H9 (cell line): ENCODE results near the gene VAV3. TPM values are rescaled to one million over a fixed set of nuclear protein-coding genes. Genes with fewer than 3 reads are reported as not detected.

ENCODE experiments used
- DNase-seq: peaks from one replicate; pipeline ENCODE4 v3.0.0-alpha.2; 2017
- H2AFZ ChIP-seq: one replicate; pipeline ENCODE4 v1.6.1; 2013; ENCODE audit warnings: mild to moderate bottlenecking, low read length, control low read depth, moderate library complexity
- H2AK5ac ChIP-seq: 2 replicates; pipeline ENCODE4 v1.6.1; 2013; ENCODE audit warnings: low read length, control low read depth, mixed read lengths; ENCODE audit not compliant: insufficient read length
- H2BK120ac ChIP-seq: one replicate; pipeline ENCODE4 v1.6.1; 2013; ENCODE audit warnings: low read depth, mild to moderate bottlenecking, low read length, control low read depth, inconsistent platforms; ENCODE audit not compliant: poor library complexity, severe bottlenecking
- H2BK12ac ChIP-seq: 2 replicates; pipeline ENCODE4 v1.6.1; 2013; ENCODE audit warnings: low read length, control low read depth, mixed read lengths, low read depth; ENCODE audit not compliant: insufficient read length
- H2BK15ac ChIP-seq: 2 replicates; pipeline ENCODE4 v1.6.1; 2013; ENCODE audit warnings: low read depth, low read length, control low read depth
- H2BK20ac ChIP-seq: one replicate; pipeline ENCODE4 v1.6.1; 2013; ENCODE audit warnings: low read depth, mild to moderate bottlenecking, low read length, control low read depth, inconsistent platforms; ENCODE audit not compliant: poor library complexity, severe bottlenecking
- H2BK5ac ChIP-seq: 2 replicates; pipeline ENCODE4 v1.6.1; 2013; ENCODE audit warnings: low read length, control low read depth, mixed read lengths; ENCODE audit not compliant: insufficient read length
- H3K14ac ChIP-seq: 2 replicates; pipeline ENCODE4 v1.6.1; 2013; ENCODE audit warnings: low read length, control low read depth; ENCODE audit not compliant: insufficient read depth
- H3K18ac ChIP-seq: 2 replicates; pipeline ENCODE4 v1.6.1; 2013; ENCODE audit warnings: low read depth, mild to moderate bottlenecking, mixed read lengths, low read length, control low read depth; ENCODE audit not compliant: insufficient read length
- H3K23ac ChIP-seq: 2 replicates; pipeline ENCODE4 v1.6.1; 2013; ENCODE audit warnings: low read length, control low read depth, mixed read lengths, low read depth; ENCODE audit not compliant: insufficient read length
- H3K23me2 ChIP-seq: 2 replicates; pipeline ENCODE4 v1.6.1; 2013; ENCODE audit warnings: low read depth, mild to moderate bottlenecking, mixed read lengths, low read length, control low read depth; ENCODE audit not compliant: insufficient read length, poor library complexity, severe bottlenecking
- H3K27ac ChIP-seq: 2 replicates; pipeline ENCODE4 v1.5.1; 2013; ENCODE audit warnings: low read length, control low read depth, mixed read lengths, low read depth; ENCODE audit not compliant: insufficient read length
- H3K27me3 ChIP-seq: 2 replicates; pipeline ENCODE4 v1.6.1; 2013; ENCODE audit warnings: low read length, control low read depth, inconsistent platforms; ENCODE audit not compliant: insufficient read depth
- H3K4ac ChIP-seq: 2 replicates; pipeline ENCODE4 v1.6.1; 2013; ENCODE audit warnings: low read depth, mild to moderate bottlenecking, control low read depth, inconsistent platforms, low read length, moderate library complexity
- H3K4me1 ChIP-seq: 2 replicates; pipeline ENCODE4 v1.6.1; 2013; ENCODE audit warnings: low read length, control low read depth, inconsistent platforms; ENCODE audit not compliant: insufficient read depth
- H3K4me2 ChIP-seq: 2 replicates; pipeline ENCODE4 v1.6.1; 2013; ENCODE audit warnings: low read length, control low read depth, mixed read lengths; ENCODE audit not compliant: insufficient read length, insufficient read depth
- H3K56ac ChIP-seq: 2 replicates; pipeline ENCODE4 v1.6.1; 2013; ENCODE audit warnings: low read depth, mild to moderate bottlenecking, mixed read lengths, low read length, control low read depth; ENCODE audit not compliant: insufficient read length
- H3K79me1 ChIP-seq: 2 replicates; pipeline ENCODE4 v1.6.1; 2013; ENCODE audit warnings: low read depth, mild to moderate bottlenecking, moderate library complexity, low read length, control low read depth, inconsistent platforms; ENCODE audit not compliant: insufficient read depth, poor library complexity, severe bottlenecking
- H3K79me2 ChIP-seq: 2 replicates; pipeline ENCODE4 v1.6.1; 2013; ENCODE audit warnings: low read length, control low read depth, inconsistent platforms; ENCODE audit not compliant: insufficient read depth
- H3K9ac ChIP-seq: 2 replicates; pipeline ENCODE4 v1.6.1; 2013; ENCODE audit warnings: low read length, control low read depth, mixed read lengths; ENCODE audit not compliant: insufficient read length; ENCODE audit errors: extremely low read depth
- H3K9me3 ChIP-seq: one replicate; pipeline ENCODE4 v1.6.1; 2013; ENCODE audit warnings: low read depth, low read length, inconsistent platforms; ENCODE audit not compliant: control insufficient read depth
- H3T11ph ChIP-seq: one replicate; pipeline ENCODE4 v1.6.1; 2013; ENCODE audit warnings: mild to moderate bottlenecking, low read length, control low read depth, inconsistent platforms
- H4K20me1 ChIP-seq: one replicate; pipeline ENCODE4 v1.6.1; 2013; ENCODE audit not compliant: control insufficient read depth, insufficient read length, insufficient read depth
- H4K5ac ChIP-seq: 2 replicates; pipeline ENCODE4 v1.6.1; 2013; ENCODE audit warnings: low read depth, mild to moderate bottlenecking, mixed read lengths, low read length, control low read depth; ENCODE audit not compliant: insufficient read length
- H4K8ac ChIP-seq: replicated peaks from 2 replicates; pipeline ENCODE4 v1.6.1; 2013; ENCODE audit warnings: low read length, control low read depth, mixed read lengths, low read depth; ENCODE audit not compliant: insufficient read length
- H4K91ac ChIP-seq: 2 replicates; pipeline ENCODE4 v1.6.1; 2013; ENCODE audit warnings: low read depth, mild to moderate bottlenecking, moderate library complexity, mixed read lengths, low read length, control low read depth; ENCODE audit not compliant: insufficient read length
- H3K27ac Mint-ChIP-seq, 3 experiments: 2 replicates in 2 of 3; 3 replicates in 1 of 3; pipeline ENCODE4 v1.8.0; 2020 to 2021; ENCODE audit warnings: mixed read lengths in 3 of 3, mild to moderate bottlenecking in 1 of 3, moderate library complexity in 1 of 3
- H3K27me3 Mint-ChIP-seq: 2 replicates; pipeline ENCODE4 v1.8.0; 2021; ENCODE audit warnings: low read depth, mild to moderate bottlenecking, moderate library complexity, mixed read lengths
- H3K36me3 Mint-ChIP-seq, 3 experiments: 2 replicates in 2 of 3; 3 replicates in 1 of 3; pipeline ENCODE4 v1.8.0; 2020 to 2021; ENCODE audit warnings: low read depth in 3 of 3, mixed read lengths in 3 of 3; ENCODE audit not compliant: insufficient read depth in 1 of 3
- H3K4me1 Mint-ChIP-seq, 2 experiments: 2 replicates each; pipeline ENCODE4 v1.8.0; 2020; ENCODE audit warnings: mixed read lengths in 2 of 2
- H3K4me3 Mint-ChIP-seq, 2 experiments: 2 replicates in 1 of 2; 3 replicates in 1 of 2; pipeline ENCODE4 v1.8.0; 2020 to 2021; ENCODE audit warnings: mild to moderate bottlenecking in 2 of 2, mixed read lengths in 2 of 2, moderate library complexity in 1 of 2
- H3K9me3 Mint-ChIP-seq, 2 experiments: 2 replicates in 1 of 2; 3 replicates in 1 of 2; pipeline ENCODE4 v1.8.0; 2020; ENCODE audit warnings: mild to moderate bottlenecking in 2 of 2, mixed read lengths in 2 of 2, moderate library complexity in 1 of 2
- WGBS: extraction: QIAGEN DNeasy Blood & Tissue Kit; methylation state at CpG from one replicate; pipeline ENCODE4 v1.1.7; 2013; ENCODE audit warnings: missing lambda C conversion rate, low lambda C conversion rate, mixed read lengths; ENCODE audit not compliant: insufficient read length; ENCODE audit errors: extremely low coverage; 5-methylcytosine and 5-hydroxymethylcytosine counted together
- total RNA-seq: library from RNA; stranded (reverse); gene quantifications from 2 replicates; pipeline ENCODE4 v1.2.1, GENCODE V29; 2021
- TF ChIP-seq, protein P1 (sequence below): fragments of 200-600 bp; sonication (generic); conservative IDR thresholded peaks from 3 replicates; pipeline ENCODE4 v1.8.0; 2021; ENCODE audit warnings: antibody characterized with exemption, mild to moderate bottlenecking

The VAV3 gene
- total RNA-seq, 1 experiment from 2014 or later: 5.1 TPM

DNA sequence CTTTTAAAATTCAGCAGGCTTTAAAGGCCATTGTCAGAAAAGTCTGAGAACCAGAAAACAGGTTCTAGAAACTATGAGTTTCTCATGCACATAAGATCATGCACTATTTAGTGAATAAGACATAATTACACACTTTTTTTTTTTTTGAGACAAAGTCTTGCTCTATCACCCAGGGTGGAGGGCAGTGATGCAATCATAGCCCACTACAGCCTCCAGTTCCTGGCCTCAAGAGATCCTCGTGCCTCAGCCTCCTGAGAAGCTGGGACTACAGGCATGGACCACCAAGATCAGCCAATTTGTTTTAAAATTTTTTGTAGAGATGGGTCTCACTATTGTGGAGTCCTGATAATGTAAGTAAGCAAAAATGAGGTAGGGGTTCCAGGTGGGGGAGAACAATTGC, 134.9 kb downstream of the VAV3 start:
- no peak overlapping the region for H2AK5ac ChIP-seq
- Mint-ChIP-seq H3K4me1 (peaks cover 23 to 27% of the 10 kb centered on the region in 2 experiments), H3K27ac (no peak overlapping the region), H3K9me3 (no peaks in the 10 kb centered on the region; a peak in 1 of 5 replicates), H3K27me3 (no peaks in the 10 kb centered on the region), H3K4me3 (no peak overlapping the region), H3K36me3 (no peaks in the 10 kb centered on the region)
- H3K27ac ChIP-seq: no peak overlapping the region
- no peaks in the 10 kb centered on the region for H4K20me1 ChIP-seq
- TF ChIP-seq, protein P1, sequence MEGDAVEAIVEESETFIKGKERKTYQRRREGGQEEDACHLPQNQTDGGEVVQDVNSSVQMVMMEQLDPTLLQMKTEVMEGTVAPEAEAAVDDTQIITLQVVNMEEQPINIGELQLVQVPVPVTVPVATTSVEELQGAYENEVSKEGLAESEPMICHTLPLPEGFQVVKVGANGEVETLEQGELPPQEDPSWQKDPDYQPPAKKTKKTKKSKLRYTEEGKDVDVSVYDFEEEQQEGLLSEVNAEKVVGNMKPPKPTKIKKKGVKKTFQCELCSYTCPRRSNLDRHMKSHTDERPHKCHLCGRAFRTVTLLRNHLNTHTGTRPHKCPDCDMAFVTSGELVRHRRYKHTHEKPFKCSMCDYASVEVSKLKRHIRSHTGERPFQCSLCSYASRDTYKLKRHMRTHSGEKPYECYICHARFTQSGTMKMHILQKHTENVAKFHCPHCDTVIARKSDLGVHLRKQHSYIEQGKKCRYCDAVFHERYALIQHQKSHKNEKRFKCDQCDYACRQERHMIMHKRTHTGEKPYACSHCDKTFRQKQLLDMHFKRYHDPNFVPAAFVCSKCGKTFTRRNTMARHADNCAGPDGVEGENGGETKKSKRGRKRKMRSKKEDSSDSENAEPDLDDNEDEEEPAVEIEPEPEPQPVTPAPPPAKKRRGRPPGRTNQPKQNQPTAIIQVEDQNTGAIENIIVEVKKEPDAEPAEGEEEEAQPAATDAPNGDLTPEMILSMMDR: no peak
- H2BK120ac ChIP-seq: no peak overlapping the region
- H2BK12ac ChIP-seq: no peak overlapping the region
- H3K79me1 ChIP-seq: no peaks in the 10 kb centered on the region
- no peak overlapping the region for H2BK5ac ChIP-seq
- H3K56ac ChIP-seq: no peak overlapping the region
- H3K23me2 ChIP-seq: no peaks in the 10 kb centered on the region
- no peak overlapping the region for H3T11ph ChIP-seq
- no peak overlapping the region for H3K9ac ChIP-seq
- no peaks in the 10 kb centered on the region for H3K79me2 ChIP-seq
- no peaks in the 10 kb centered on the region for H3K27me3 ChIP-seq
- H4K91ac ChIP-seq: no peak overlapping the region
- no peak overlapping the region for H4K5ac ChIP-seq
- no peak overlapping the region for H3K4ac ChIP-seq
- H3K4me2 ChIP-seq: no peak overlapping the region
- H2AFZ ChIP-seq: no peak overlapping the region
- no peaks in the 10 kb centered on the region for H3K4me1 ChIP-seq
- no CpG with 5 or more reads among the region's 1 CpG for WGBS
- no peak overlapping the region for H2BK20ac ChIP-seq
- H2BK15ac ChIP-seq: no peak overlapping the region
- no peaks in the 10 kb centered on the region for H3K9me3 ChIP-seq
- H3K14ac ChIP-seq: no peak overlapping the region
- no peak overlapping the region for H3K23ac ChIP-seq
- H3K18ac ChIP-seq: no peak overlapping the region
- DNase-seq: no peak
- no peak overlapping the region for H4K8ac ChIP-seq
